Liver (tissue), 3 donors: ENCODE measurements around the gene ACTRT2.

ENCODE experiments used
- TAF1 ChIP-seq: conservative IDR thresholded peaks from 2 replicates; pipeline ENCODE4 v1.6.1; 2016; ENCODE audit warnings: antibody characterized with exemption, mild to moderate bottlenecking
- YY1 ChIP-seq: IDR thresholded peaks from 2 replicates; pipeline ENCODE4 v1.6.1; 2016; ENCODE audit warnings: antibody characterized with exemption, mild to moderate bottlenecking
- TF ChIP-seq, protein P1 (sequence below): fragments of 150-350 bp; IDR thresholded peaks from 2 replicates; pipeline ENCODE4 v1.5.1; 2017; ENCODE audit warnings: improper control_type of control experiment, low read depth, low read length; ENCODE audit not compliant: missing input control
- TF ChIP-seq, protein P2 (sequence below): IDR thresholded peaks from 2 replicates; pipeline ENCODE4 v1.6.1; 2016; ENCODE audit warnings: antibody characterized with exemption
- TF ChIP-seq, protein P3 (sequence below): IDR thresholded peaks from 2 replicates; pipeline ENCODE4 v1.6.1; 2016; ENCODE audit warnings: antibody characterized with exemption
- donor health status: healthy.
- donor health status: healthy.

- TF ChIP-seq TAF1 (no peak), YY1 (no peak)
- TF ChIP-seq, protein P1, sequence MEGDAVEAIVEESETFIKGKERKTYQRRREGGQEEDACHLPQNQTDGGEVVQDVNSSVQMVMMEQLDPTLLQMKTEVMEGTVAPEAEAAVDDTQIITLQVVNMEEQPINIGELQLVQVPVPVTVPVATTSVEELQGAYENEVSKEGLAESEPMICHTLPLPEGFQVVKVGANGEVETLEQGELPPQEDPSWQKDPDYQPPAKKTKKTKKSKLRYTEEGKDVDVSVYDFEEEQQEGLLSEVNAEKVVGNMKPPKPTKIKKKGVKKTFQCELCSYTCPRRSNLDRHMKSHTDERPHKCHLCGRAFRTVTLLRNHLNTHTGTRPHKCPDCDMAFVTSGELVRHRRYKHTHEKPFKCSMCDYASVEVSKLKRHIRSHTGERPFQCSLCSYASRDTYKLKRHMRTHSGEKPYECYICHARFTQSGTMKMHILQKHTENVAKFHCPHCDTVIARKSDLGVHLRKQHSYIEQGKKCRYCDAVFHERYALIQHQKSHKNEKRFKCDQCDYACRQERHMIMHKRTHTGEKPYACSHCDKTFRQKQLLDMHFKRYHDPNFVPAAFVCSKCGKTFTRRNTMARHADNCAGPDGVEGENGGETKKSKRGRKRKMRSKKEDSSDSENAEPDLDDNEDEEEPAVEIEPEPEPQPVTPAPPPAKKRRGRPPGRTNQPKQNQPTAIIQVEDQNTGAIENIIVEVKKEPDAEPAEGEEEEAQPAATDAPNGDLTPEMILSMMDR: no peak
- TF ChIP-seq, protein P2, sequence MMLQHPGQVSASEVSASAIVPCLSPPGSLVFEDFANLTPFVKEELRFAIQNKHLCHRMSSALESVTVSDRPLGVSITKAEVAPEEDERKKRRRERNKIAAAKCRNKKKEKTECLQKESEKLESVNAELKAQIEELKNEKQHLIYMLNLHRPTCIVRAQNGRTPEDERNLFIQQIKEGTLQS: no peak
- TF ChIP-seq, protein P3, sequence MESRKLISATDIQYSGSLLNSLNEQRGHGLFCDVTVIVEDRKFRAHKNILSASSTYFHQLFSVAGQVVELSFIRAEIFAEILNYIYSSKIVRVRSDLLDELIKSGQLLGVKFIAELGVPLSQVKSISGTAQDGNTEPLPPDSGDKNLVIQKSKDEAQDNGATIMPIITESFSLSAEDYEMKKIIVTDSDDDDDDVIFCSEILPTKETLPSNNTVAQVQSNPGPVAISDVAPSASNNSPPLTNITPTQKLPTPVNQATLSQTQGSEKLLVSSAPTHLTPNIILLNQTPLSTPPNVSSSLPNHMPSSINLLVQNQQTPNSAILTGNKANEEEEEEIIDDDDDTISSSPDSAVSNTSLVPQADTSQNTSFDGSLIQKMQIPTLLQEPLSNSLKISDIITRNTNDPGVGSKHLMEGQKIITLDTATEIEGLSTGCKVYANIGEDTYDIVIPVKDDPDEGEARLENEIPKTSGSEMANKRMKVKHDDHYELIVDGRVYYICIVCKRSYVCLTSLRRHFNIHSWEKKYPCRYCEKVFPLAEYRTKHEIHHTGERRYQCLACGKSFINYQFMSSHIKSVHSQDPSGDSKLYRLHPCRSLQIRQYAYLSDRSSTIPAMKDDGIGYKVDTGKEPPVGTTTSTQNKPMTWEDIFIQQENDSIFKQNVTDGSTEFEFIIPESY: no peak
Observed at GRCh38 chr1:3009021-3009420, 12.2 kb upstream of the ACTRT2 start.
